K562 treated with DMSO at 1 percent for 12 hours (cell line): ENCODE data around the gene NCAN. TPM values are rescaled to one million over a fixed set of nuclear protein-coding genes. Genes with fewer than 3 reads are reported as not detected.

Experiments
- total RNA-seq: library from RNA; unstranded; fragments of 300-600 nt; gene quantifications from 2 replicates; pipeline ENCODE4 v1.2.3, GENCODE V29; 2022; ENCODE audit not compliant: insufficient read depth

NCAN gene
- total RNA-seq = not detected in 2 replicates

GRCh38 chr19:19211499-19212420 is at the start of gene NCAN:
Gene NCAN (plus strand): TSS chr19:19211958. CDS start chr19:19216954, 4,996 bp downstream.

GRCh38 chr19:19170053-19170872 is 41.5 kb upstream of the NCAN start, which contains the start of gene MEF2B:
Gene MEF2B (minus strand): TSS chr19:19170263. CDS start chr19:19150735, 19,528 bp downstream.

GRCh38 chr19:19192078-19192882 is 19.5 kb upstream of the NCAN start, which contains the start of the genes BORCS8 and RFXANK:
Gene BORCS8 (minus strand): TSS chr19:19192152. CDS start chr19:19192117, 35 bp downstream.
Gene RFXANK (plus strand): TSS chr19:19192258. CDS start chr19:19193947, 1,689 bp downstream.

GRCh38 chr19:19203012-19203856 is 8.5 kb upstream of the NCAN start, which contains the start of gene NR2C2AP:
Gene NR2C2AP (minus strand): TSS chr19:19203414. CDS start chr19:19203060, 354 bp downstream.

Other genes starting within 250 kb of the NCAN start
- 39.5 and 84.6 TPM in 2 replicates for gene SUGP2, start 178.4 kb upstream of the NCAN start, total RNA-seq
- 28.6 and 29.5 TPM in 2 replicates for gene ARMC6, start 178.4 kb upstream of the NCAN start, total RNA-seq
- 26.2 and 34.5 TPM in 2 replicates for gene SLC25A42, start 148.0 kb upstream of the NCAN start, total RNA-seq
- gene TMEM161A, start 73.5 kb upstream of the NCAN start, total RNA-seq = 36.8 and 38.4 TPM in 2 replicates
- 9.1 and 10.9 TPM in 2 replicates for gene MEF2B, start 41.7 kb upstream of the NCAN start, total RNA-seq
- 15.5 and 20.7 TPM in 2 replicates for gene BORCS8, start 19.8 kb upstream of the NCAN start, total RNA-seq
- gene RFXANK, start 19.7 kb upstream of the NCAN start, total RNA-seq = 146 and 218 TPM in 2 replicates
- 14.4 and 16.8 TPM in 2 replicates for gene NR2C2AP, start 8.5 kb upstream of the NCAN start, total RNA-seq
- not detected in 2 replicates for gene TM6SF2, start 61.3 kb downstream of the NCAN start, total RNA-seq
- 32.2 and 56.4 TPM in 2 replicates for gene SUGP1, start 108.6 kb downstream of the NCAN start, total RNA-seq
- 16.3 and 45.1 TPM in 2 replicates for gene MAU2, start 108.9 kb downstream of the NCAN start, total RNA-seq
- gene GATAD2A, start 193.7 kb downstream of the NCAN start, total RNA-seq = 22.7 and 61.2 TPM in 2 replicates